Effector memory CD8-positive, alpha-beta T cell (primary cell): ENCODE results near the gene KRTAP11-1.
A peak's percentile ranks its signal among the peaks of the same experiment; 100 is the strongest.

ENCODE experiments used
- ATAC-seq: fragments of 150-1000 bp; cut with Tn5 transposase; replicated peaks from 2 replicates; pipeline ENCODE4 v1.10.0; 2021; ENCODE audit warnings: mild to moderate bottlenecking, moderate library complexity
- DNase-seq, 3 experiments: peaks; one replicate each; pipeline ENCODE4 v3.0.0; 2021
- H3K27ac Mint-ChIP-seq, 2 donors: one replicate each; pipeline ENCODE4 v1.8.0; 2022; ENCODE audit warnings: mild to moderate bottlenecking in 2 of 2, mixed read lengths in 2 of 2, moderate library complexity in 2 of 2
- H3K27me3 Mint-ChIP-seq, 2 donors: one replicate each; pipeline ENCODE4 v1.8.0; 2022; ENCODE audit warnings: mixed read lengths in 2 of 2
- H3K36me3 Mint-ChIP-seq: one replicate; pipeline ENCODE4 v1.8.0; 2022; ENCODE audit warnings: mild to moderate bottlenecking, moderate library complexity, mixed read lengths; ENCODE audit not compliant: insufficient read depth
- H3K4me1 Mint-ChIP-seq, 2 donors: one replicate each; pipeline ENCODE4 v1.8.0; 2022; ENCODE audit warnings: low read depth in 2 of 2, mixed read lengths in 2 of 2
- H3K4me3 Mint-ChIP-seq, 2 donors: one replicate each; pipeline ENCODE4 v1.8.0; 2022; ENCODE audit warnings: mild to moderate bottlenecking in 2 of 2, mixed read lengths in 2 of 2, moderate library complexity in 2 of 2
- H3K9me3 Mint-ChIP-seq, 2 donors: one replicate each; pipeline ENCODE4 v1.8.0; 2022; ENCODE audit warnings: mixed read lengths in 2 of 2
- total RNA-seq, 9 experiments: gene quantifications; one replicate each; lab custom pipeline; 2026; lab: John Stamatoyannopoulos, UW

The KRTAP11-1 gene
- 0 to 0.07 (median 0) reads per million in 9 experiments for total RNA-seq

- ATAC-seq = no peak
- H3K27me3 Mint-ChIP-seq = peaks cover 17 to 37% of the 10 kb centered on the region in 2 donors
- H3K27ac Mint-ChIP-seq = no peak within 1 kb of the TSS
- H3K4me1 Mint-ChIP-seq = no peaks in the 10 kb centered on the region
- DNase-seq = no peak
- H3K4me3 Mint-ChIP-seq = no peak within 1 kb of the TSS
- H3K36me3 Mint-ChIP-seq = no peaks in the 10 kb centered on the region
- H3K9me3 Mint-ChIP-seq = no peaks in the 10 kb centered on the region
Observed at GRCh38 chr21:30881480-30881879, at the start of gene KRTAP11-1. TSS of gene KRTAP11-1 (minus strand) at chr21:30881580. CDS start at chr21:30881524, 56 bp downstream.

GRCh38 chr21:30924146-30924700, 42.8 kb upstream of the KRTAP11-1 start:
- DNase-seq (no peak), ATAC-seq (no peak)
- Mint-ChIP-seq H3K27me3 (peaks cover 42 to 53% of the 10 kb centered on the region in 2 donors), H3K4me1 (no peaks in the 10 kb centered on the region), H3K9me3 (peaks cover 0 to 7% of the 10 kb centered on the region in 2 donors), H3K4me3 (no peak overlapping the region), H3K36me3 (no peaks in the 10 kb centered on the region), H3K27ac (no peak overlapping the region)

GRCh38 chr21:30921129-30921528, 39.7 kb upstream of the KRTAP11-1 start:
- H3K9me3 Mint-ChIP-seq = no peaks in the 10 kb centered on the region
- no peaks in the 10 kb centered on the region for H3K4me1 Mint-ChIP-seq
- no peaks in the 10 kb centered on the region for H3K36me3 Mint-ChIP-seq
- H3K27me3 Mint-ChIP-seq = peaks cover 32 to 38% of the 10 kb centered on the region in 2 donors
- DNase-seq = no peak
- ATAC-seq = no peak
- H3K27ac Mint-ChIP-seq = no peak overlapping the region
- no peak overlapping the region for H3K4me3 Mint-ChIP-seq

- H3K4me1 Mint-ChIP-seq = no peaks in the 10 kb centered on the region
- DNase-seq (no peak), ATAC-seq (no peak)
- no peak overlapping the region for H3K4me3 Mint-ChIP-seq
- peaks cover 24 to 29% of the 10 kb centered on the region in 2 donors for H3K27me3 Mint-ChIP-seq
- H3K27ac Mint-ChIP-seq = no peak overlapping the region
- no peaks in the 10 kb centered on the region for H3K9me3 Mint-ChIP-seq
- H3K36me3 Mint-ChIP-seq = no peaks in the 10 kb centered on the region
Observed at GRCh38 chr21:30917557-30917956, 36.2 kb upstream of the KRTAP11-1 start.

- no peak overlapping the region for H3K27ac Mint-ChIP-seq
- H3K36me3 Mint-ChIP-seq = no peaks in the 10 kb centered on the region
- H3K4me3 Mint-ChIP-seq = no peak overlapping the region
- no peaks in the 10 kb centered on the region for H3K9me3 Mint-ChIP-seq
- H3K27me3 Mint-ChIP-seq = peaks cover 19 to 34% of the 10 kb centered on the region in 2 donors
- DNase-seq (no peak), ATAC-seq (no peak)
- H3K4me1 Mint-ChIP-seq = no peaks in the 10 kb centered on the region
Observed at GRCh38 chr21:30900881-30901280, 19.5 kb upstream of the KRTAP11-1 start.

- H3K4me3 Mint-ChIP-seq = no peak overlapping the region
- no peak for DNase-seq
- peaks cover 6 to 22% of the 10 kb centered on the region in 2 donors for H3K27me3 Mint-ChIP-seq
- no peaks in the 10 kb centered on the region for H3K36me3 Mint-ChIP-seq
- no peaks in the 10 kb centered on the region for H3K9me3 Mint-ChIP-seq
- no peaks in the 10 kb centered on the region for H3K4me1 Mint-ChIP-seq
- ATAC-seq = no peak
- H3K27ac Mint-ChIP-seq = no peak overlapping the region
Observed at GRCh38 chr21:30882866-30883597, 1.7 kb upstream of the KRTAP11-1 start.

- ATAC-seq (no peak), DNase-seq (no peak)
- Mint-ChIP-seq H3K27ac (no peak overlapping the region), H3K4me3 (no peak overlapping the region), H3K9me3 (no peaks in the 10 kb centered on the region), H3K36me3 (no peaks in the 10 kb centered on the region), H3K27me3 (peaks cover 19 to 39% of the 10 kb centered on the region in 2 donors), H3K4me1 (no peaks in the 10 kb centered on the region)
Observed at GRCh38 chr21:30880914-30881313, 466 bp downstream of the KRTAP11-1 start.

- H3K4me3 Mint-ChIP-seq = no peak overlapping the region
- no peaks in the 10 kb centered on the region for H3K9me3 Mint-ChIP-seq
- peaks cover 24 to 32% of the 10 kb centered on the region in 2 donors for H3K27me3 Mint-ChIP-seq
- no peak for DNase-seq
- no peak for ATAC-seq
- H3K4me1 Mint-ChIP-seq = no peaks in the 10 kb centered on the region
- no peak overlapping the region for H3K27ac Mint-ChIP-seq
- no peaks in the 10 kb centered on the region for H3K36me3 Mint-ChIP-seq
Observed at GRCh38 chr21:30874526-30874925, 6.9 kb downstream of the KRTAP11-1 start.

GRCh38 chr21:30847627-30848500, 33.5 kb downstream of the KRTAP11-1 start:
- no peak for ATAC-seq
- Mint-ChIP-seq H3K4me1 (no peaks in the 10 kb centered on the region), H3K36me3 (no peaks in the 10 kb centered on the region)

GRCh38 chr21:30842990-30843389, 38.4 kb downstream of the KRTAP11-1 start:
- Mint-ChIP-seq H3K4me3 (no peak overlapping the region), H3K9me3 (no peaks in the 10 kb centered on the region)

More at GRCh38 chr21:30847627-30848500, 33.5 kb downstream of the KRTAP11-1 start:
- Mint-ChIP-seq H3K27ac (no peak overlapping the region), H3K4me3 (no peak overlapping the region), H3K27me3 (peaks cover 8% of the 10 kb centered on the region in 2 donors), H3K9me3 (no peaks in the 10 kb centered on the region)
- DNase-seq = no peak

GRCh38 chr21:30839304-30839703, 42.1 kb downstream of the KRTAP11-1 start:
- peak; percentile 31 for ATAC-seq
- no peak for DNase-seq
- Mint-ChIP-seq H3K27me3 (peaks cover 0 to 9% of the 10 kb centered on the region in 2 donors), H3K36me3 (no peaks in the 10 kb centered on the region), H3K4me3 (no peak overlapping the region), H3K27ac (no peak overlapping the region), H3K9me3 (no peaks in the 10 kb centered on the region), H3K4me1 (no peaks in the 10 kb centered on the region)

More at GRCh38 chr21:30842990-30843389, 38.4 kb downstream of the KRTAP11-1 start:
- Mint-ChIP-seq H3K4me1 (no peaks in the 10 kb centered on the region), H3K27me3 (peaks cover 0 to 4% of the 10 kb centered on the region in 2 donors), H3K36me3 (no peaks in the 10 kb centered on the region), H3K27ac (no peak overlapping the region)
- ATAC-seq (no peak), DNase-seq (no peak)

GRCh38 chr21:30838536-30838935, 42.8 kb downstream of the KRTAP11-1 start:
- Mint-ChIP-seq H3K4me1 (no peaks in the 10 kb centered on the region), H3K36me3 (no peaks in the 10 kb centered on the region)

GRCh38 chr21:30831194-30831765, 50.1 kb downstream of the KRTAP11-1 start:
- peak; percentile 31 for ATAC-seq
- no peaks in the 10 kb centered on the region for H3K9me3 Mint-ChIP-seq
- H3K4me1 Mint-ChIP-seq = no peaks in the 10 kb centered on the region
- peak; percentile 21 to 38 (median 22) for DNase-seq
- no peaks in the 10 kb centered on the region for H3K36me3 Mint-ChIP-seq
- peaks cover 6 to 19% of the 10 kb centered on the region in 2 donors for H3K27me3 Mint-ChIP-seq
- no peak overlapping the region for H3K27ac Mint-ChIP-seq
- H3K4me3 Mint-ChIP-seq = no peak overlapping the region

More at GRCh38 chr21:30838536-30838935, 42.8 kb downstream of the KRTAP11-1 start:
- Mint-ChIP-seq H3K27ac (no peak overlapping the region), H3K27me3 (peaks cover 0 to 6% of the 10 kb centered on the region in 2 donors), H3K9me3 (no peaks in the 10 kb centered on the region), H3K4me3 (no peak overlapping the region)
- ATAC-seq (no peak), DNase-seq (no peak)
